ENCODE data around the gene XCL2. TPM values are rescaled to one million over a fixed set of nuclear protein-coding genes. Genes with fewer than 3 reads are reported as not detected.
"Not testable (repeated sequence)": the region's sequence is repeated elsewhere in the genome, so short reads cannot be mapped to it uniquely, and the experiment has no call there.

Gene XCL2
- total and polyA plus RNA-seq, 2 of the 4 experiments (the other 2 are of a cell fraction), result not detected

DNA sequence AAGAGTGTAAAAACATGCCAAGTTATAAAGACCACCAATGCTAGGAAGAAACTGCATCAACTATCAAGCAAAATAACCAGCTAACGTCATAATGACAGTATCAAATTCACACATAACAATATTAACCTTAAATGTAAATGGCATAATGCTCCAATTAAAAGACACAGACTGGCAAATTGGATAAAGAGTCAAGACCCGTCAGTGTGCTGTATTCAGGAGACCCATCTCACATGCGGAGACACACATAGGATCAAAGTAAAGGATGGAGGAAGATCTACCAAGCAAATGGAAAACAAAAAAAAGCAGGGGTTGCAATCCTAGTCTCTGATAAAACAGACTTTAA, 2.7 kb upstream of the XCL2 start:
- H3K9me3 ChIP-seq (ENCODE audit: control insufficient read depth, insufficient read depth, low read length); dilution Hi-C loops (cut with HindIII; ENCODE audit: low sequenced_read_pairs, unreplicated experiment); H3K9ac ChIP-seq (ENCODE audit: low read depth, low read length); H3K56ac ChIP-seq (ENCODE audit: extremely low read depth, insufficient read depth, low read length); H3K4me2 ChIP-seq (ENCODE audit: low read depth, low read length); H3K27ac ChIP-seq (ENCODE audit: insufficient read depth, low read length); H4K8ac ChIP-seq (ENCODE audit: low read depth in 2 of 2, low read length in 2 of 2); H2BK15ac ChIP-seq (ENCODE audit: low read depth, low read length); BruUV-seq (replicated peaks); H2AFZ ChIP-seq (replicated peaks; ENCODE audit: low read length, poor library complexity); H4K20me1 ChIP-seq (ENCODE audit: insufficient read depth, low read length); H3K23ac ChIP-seq (ENCODE audit: low read depth, low read length); ATAC-seq (ENCODE audit: low read depth); H2BK120ac ChIP-seq (ENCODE audit: low read depth, low read length); H3K18ac ChIP-seq (ENCODE audit: low read depth, low read length); H2BK20ac ChIP-seq (ENCODE audit: low read depth, low read length); H2AK5ac ChIP-seq (ENCODE audit: low read depth, low read length); H2BK5ac ChIP-seq (ENCODE audit: low read depth, low read length, poor library complexity, severe bottlenecking); DNase-seq; H3K27me3 ChIP-seq (ENCODE audit: control insufficient read depth, insufficient read depth, low read length); H3K14ac ChIP-seq (replicated peaks; ENCODE audit: low read depth, low read length); in situ Hi-C loops (cut with MboI; ENCODE audit: low sequenced_read_pairs); H2AK9ac ChIP-seq (replicated peaks; ENCODE audit: low read depth, low read length, poor library complexity); H3K4me3 ChIP-seq (ENCODE audit: insufficient read depth, low read depth, low read length); H4K91ac ChIP-seq (ENCODE audit: insufficient read depth, low read depth, low read length); H3K36me3 ChIP-seq (ENCODE audit: control insufficient read depth, insufficient read depth, low read length); H3K4me1 ChIP-seq (ENCODE audit: control insufficient read depth, insufficient read depth, low read length); H3K79me1 ChIP-seq (ENCODE audit: low read depth in 1 of 2, low read length in 2 of 2); H3K9me1 ChIP-seq (ENCODE audit: insufficient read depth, low read length); POLR2A ChIA-PET (ENCODE audit: unreplicated experiment); CTCF ChIA-PET; H3K4ac ChIP-seq (ENCODE audit: low read depth, low read length); H4K5ac ChIP-seq (ENCODE audit: low read depth, low read length): not testable (repeated sequence)
- 60% methylated on average over 1 of the region's 3 CpGs; no CpG with 5 or more reads in 1 of the 2 experiments for WGBS, 2 experiments (ENCODE audit: extremely low coverage in 2 of 2, insufficient read length in 1 of 2)
- intact Hi-C loops (cut with micrococcal nuclease), result loop anchor here (1.0 kb wide), 2 partner anchors 27 to 107 kb away; no protein-coding TSS in a partner anchor
